SU-DHL-6 (cell line): ENCODE measurements around the gene ITGAV.

Experiments used
- EZH2phosphoT487 ChIP-seq: fragments of 200-600 bp; sonication (generic), shearing (Covaris generic); conservative IDR thresholded peaks from 2 replicates; pipeline ENCODE4 v1.6.1; 2018; ENCODE audit warnings: mild to moderate bottlenecking, antibody characterized with exemption, low read length, moderate library complexity, mixed read lengths
- TF ChIP-seq, protein P1 (sequence below): fragments of 200-600 bp; sonication (generic); IDR thresholded peaks from one replicate; pipeline ENCODE4 v1.5.1; 2017; ENCODE audit warnings: antibody characterized with exemption, mild to moderate bottlenecking, low read length, moderate library complexity; ENCODE audit not compliant: insufficient read depth, poor library complexity, severe bottlenecking

DNA sequence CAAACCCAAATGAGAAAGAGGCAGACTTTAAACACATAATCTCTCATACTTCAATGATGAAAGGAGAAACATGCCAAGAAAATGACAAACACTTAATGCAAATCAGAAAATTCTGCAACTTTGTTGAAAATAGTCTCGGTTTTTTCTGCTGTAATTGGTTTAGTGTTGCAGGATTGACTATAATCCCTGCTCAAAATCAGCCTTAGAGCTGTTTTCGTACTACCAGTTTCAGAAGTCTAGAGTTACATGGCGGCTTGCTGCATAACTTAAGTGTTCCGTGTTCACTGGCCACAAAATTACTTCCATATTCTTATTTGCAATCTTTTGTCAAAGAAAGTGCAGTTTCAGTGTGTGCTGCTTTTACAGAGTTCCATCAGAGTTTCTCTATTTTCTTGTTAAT, 48.9 kb upstream of the ITGAV start:
- TF ChIP-seq, protein P1, sequence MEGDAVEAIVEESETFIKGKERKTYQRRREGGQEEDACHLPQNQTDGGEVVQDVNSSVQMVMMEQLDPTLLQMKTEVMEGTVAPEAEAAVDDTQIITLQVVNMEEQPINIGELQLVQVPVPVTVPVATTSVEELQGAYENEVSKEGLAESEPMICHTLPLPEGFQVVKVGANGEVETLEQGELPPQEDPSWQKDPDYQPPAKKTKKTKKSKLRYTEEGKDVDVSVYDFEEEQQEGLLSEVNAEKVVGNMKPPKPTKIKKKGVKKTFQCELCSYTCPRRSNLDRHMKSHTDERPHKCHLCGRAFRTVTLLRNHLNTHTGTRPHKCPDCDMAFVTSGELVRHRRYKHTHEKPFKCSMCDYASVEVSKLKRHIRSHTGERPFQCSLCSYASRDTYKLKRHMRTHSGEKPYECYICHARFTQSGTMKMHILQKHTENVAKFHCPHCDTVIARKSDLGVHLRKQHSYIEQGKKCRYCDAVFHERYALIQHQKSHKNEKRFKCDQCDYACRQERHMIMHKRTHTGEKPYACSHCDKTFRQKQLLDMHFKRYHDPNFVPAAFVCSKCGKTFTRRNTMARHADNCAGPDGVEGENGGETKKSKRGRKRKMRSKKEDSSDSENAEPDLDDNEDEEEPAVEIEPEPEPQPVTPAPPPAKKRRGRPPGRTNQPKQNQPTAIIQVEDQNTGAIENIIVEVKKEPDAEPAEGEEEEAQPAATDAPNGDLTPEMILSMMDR = no peak
- no peak for TF ChIP-seq EZH2phosphoT487
